ENCODE measurements around the gene THADA. TPM values are rescaled to one million over a fixed set of nuclear protein-coding genes. Genes with fewer than 3 reads are reported as not detected.
"Not testable (repeated sequence)": the region's sequence is repeated elsewhere in the genome, so short reads cannot be mapped to it uniquely, and the experiment has no call there.

The THADA gene
- total RNA-seq, 1 donor from 2014 or later = 38.0 TPM

GRCh38 chr2:43600596-43600995 is 4.8 kb upstream of the THADA start:
- not testable (repeated sequence) for DNase-seq (ENCODE audit: low spot score)

- no peak for DNase-seq (ENCODE audit: low spot score)
Observed at GRCh38 chr2:43594875-43595274, 963 bp downstream of the THADA start.

- no peak for DNase-seq (ENCODE audit: low spot score)
Observed at GRCh38 chr2:43593254-43593653, 2.6 kb downstream of the THADA start.

GRCh38 chr2:43592443-43592842 is 3.4 kb downstream of the THADA start:
- no peak for DNase-seq (ENCODE audit: low spot score)

GRCh38 chr2:43585708-43586107 is 10.1 kb downstream of the THADA start:
- no peak for DNase-seq (ENCODE audit: low spot score)

- no peak for DNase-seq (ENCODE audit: low spot score)
Observed at GRCh38 chr2:43579275-43579981, 16.4 kb downstream of the THADA start.

GRCh38 chr2:43576981-43577892 is 18.6 kb downstream of the THADA start:
- DNase-seq (ENCODE audit: low spot score) = no peak

- no peak for DNase-seq (ENCODE audit: low spot score)
Observed at GRCh38 chr2:43572244-43572643, 23.6 kb downstream of the THADA start.

- DNase-seq (ENCODE audit: low spot score) = no peak
Observed at GRCh38 chr2:43569921-43570320, 25.9 kb downstream of the THADA start.

- DNase-seq (ENCODE audit: low spot score) = no peak
Observed at GRCh38 chr2:43568228-43568627, 27.6 kb downstream of the THADA start.

- no peak for DNase-seq (ENCODE audit: low spot score)
Observed at GRCh38 chr2:43566461-43566729, 29.4 kb downstream of the THADA start.

- no peak for DNase-seq (ENCODE audit: low spot score)
Observed at GRCh38 chr2:43563679-43564078, 32.2 kb downstream of the THADA start.

GRCh38 chr2:43560231-43560547 is 35.6 kb downstream of the THADA start:
- DNase-seq (ENCODE audit: low spot score) = no peak

GRCh38 chr2:43559391-43560230 is 36.2 kb downstream of the THADA start:
- no peak for DNase-seq (ENCODE audit: low spot score)

GRCh38 chr2:43557196-43557595 is 38.6 kb downstream of the THADA start:
- DNase-seq (ENCODE audit: low spot score) = no peak

- DNase-seq (ENCODE audit: low spot score) = no peak
Observed at GRCh38 chr2:43556256-43556655, 39.6 kb downstream of the THADA start.

- no peak for DNase-seq (ENCODE audit: low spot score)
Observed at GRCh38 chr2:43553341-43553855, 42.4 kb downstream of the THADA start.

GRCh38 chr2:43551990-43552389 is 43.8 kb downstream of the THADA start:
- no peak for DNase-seq (ENCODE audit: low spot score)

GRCh38 chr2:43548381-43548780 is 47.5 kb downstream of the THADA start:
- not testable (repeated sequence) for DNase-seq (ENCODE audit: low spot score)

- no peak for DNase-seq (ENCODE audit: low spot score)
Observed at GRCh38 chr2:43542285-43542933, 53.4 kb downstream of the THADA start.

GRCh38 chr2:43541165-43541564 is 54.7 kb downstream of the THADA start:
- DNase-seq (ENCODE audit: low spot score) = no peak
